NCI-H1436 (cell line): ENCODE data around the gene SLFN5.
"Not testable (repeated sequence)": the region's sequence is repeated elsewhere in the genome, so short reads cannot be mapped to it uniquely, and the experiment has no call there.

Experiments used
- DNase-seq: peaks from one replicate; lab custom pipeline; 2025; lab: John Stamatoyannopoulos, UW

SLFN5 gene

DNA sequence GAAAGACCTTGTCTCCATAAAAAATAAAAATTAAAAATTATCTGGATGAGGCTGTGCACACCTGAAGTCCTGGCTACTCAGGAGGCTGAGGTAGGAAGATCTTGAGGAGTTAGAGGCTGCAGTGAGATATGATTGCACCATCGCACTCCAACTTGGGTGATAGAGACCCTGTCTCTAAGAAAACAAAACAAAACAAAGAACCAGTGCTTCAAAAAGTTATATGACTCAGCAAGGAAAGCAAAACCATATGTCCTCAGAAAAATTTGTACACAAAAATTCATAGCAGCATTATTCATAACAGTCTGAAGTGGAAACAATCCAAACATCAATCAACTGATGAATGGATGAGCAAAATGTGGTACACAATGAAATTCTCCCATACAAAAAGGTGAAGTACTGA lies 48.9 kb downstream of the SLFN5 start:
- no peak for DNase-seq

DNA sequence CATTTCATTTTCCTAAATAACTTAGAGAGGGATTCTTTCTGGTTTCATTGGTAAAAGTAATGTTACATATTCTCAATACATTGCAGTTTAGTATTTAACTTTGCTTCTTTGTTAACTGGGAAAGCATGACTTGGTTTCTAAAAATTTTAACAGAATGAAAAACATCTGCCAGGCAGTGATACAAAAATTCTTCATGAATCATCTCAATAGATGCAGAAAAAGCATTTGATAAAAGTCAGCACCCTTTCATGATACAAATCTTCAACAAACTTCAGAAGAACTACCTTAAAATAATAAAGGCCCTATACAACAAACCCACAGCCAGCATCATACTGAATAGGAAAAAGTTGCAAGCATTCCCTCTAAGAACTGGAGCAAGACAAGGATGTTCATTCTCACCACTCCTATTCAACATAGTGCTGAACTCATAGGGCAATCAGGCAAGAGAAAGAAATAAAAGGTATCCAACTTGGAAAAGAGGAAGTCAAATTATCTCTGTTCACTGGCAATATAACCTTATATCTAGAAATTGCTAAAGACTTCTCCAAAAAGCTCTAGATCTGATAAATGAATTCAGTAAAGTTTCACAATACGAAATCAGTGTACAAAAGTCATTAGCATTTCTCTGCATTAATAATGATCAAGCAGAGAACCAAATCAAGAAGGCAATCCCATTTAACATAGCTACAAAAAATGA lies 50.4 kb downstream of the SLFN5 start:
- DNase-seq, result no peak

DNA sequence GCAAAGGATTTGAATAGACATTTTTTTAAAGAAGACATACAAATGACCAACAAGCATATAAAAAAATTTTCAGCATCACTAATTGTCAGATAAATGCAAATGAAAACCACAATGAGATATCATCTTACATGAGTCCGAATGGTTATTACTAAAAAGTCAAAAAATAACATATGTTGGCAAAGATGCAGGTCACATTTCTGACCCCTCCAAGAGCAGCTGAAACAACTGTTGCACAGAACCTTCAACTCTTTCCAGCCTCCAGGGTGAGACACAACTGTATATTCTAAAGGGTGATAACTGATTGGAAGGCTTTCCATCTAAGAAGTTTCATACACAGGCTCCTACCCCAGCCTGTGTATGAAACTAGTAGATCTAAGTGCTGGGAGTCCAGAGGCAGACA lies 51.9 kb downstream of the SLFN5 start:
- no peak for DNase-seq

DNA sequence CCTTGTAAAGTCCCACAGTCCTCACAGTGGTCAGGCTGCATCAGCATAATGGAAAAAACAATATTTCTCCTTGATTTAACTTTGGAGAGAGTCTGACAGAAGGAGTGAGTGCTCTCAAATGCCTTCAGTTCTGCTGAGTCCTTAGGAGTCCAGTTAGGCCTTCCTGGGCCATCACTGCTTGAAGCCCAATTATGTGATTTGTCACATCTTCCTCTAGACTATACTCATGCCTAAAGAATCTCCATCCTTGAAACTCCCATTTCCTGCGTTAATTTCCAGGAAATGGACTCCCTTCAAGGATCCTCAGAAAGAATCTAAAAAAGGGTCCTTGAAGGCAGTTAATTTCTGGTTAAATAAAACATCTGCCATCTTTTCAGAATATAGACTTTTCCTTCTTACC lies 52.8 kb downstream of the SLFN5 start:
- no peak for DNase-seq

DNA sequence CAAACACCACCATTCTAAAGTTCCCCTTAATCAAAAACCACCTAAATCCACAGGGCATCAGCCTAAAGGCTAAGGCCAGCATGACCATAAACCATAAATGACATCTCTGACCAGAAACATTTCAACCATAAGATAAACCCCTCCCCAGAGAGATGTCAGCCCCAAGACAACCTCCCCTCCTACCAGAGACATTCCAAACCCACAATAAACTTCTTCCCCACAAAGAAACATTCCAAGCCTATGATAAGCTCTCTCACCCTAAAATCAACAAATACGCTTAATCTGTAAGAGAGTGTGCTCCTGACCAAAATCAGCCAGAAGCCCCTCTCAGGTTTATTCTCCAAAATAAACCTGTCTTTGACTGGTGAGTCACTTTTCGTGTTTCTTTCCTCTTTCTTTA lies 54.8 kb downstream of the SLFN5 start:
- no peak for DNase-seq

DNA sequence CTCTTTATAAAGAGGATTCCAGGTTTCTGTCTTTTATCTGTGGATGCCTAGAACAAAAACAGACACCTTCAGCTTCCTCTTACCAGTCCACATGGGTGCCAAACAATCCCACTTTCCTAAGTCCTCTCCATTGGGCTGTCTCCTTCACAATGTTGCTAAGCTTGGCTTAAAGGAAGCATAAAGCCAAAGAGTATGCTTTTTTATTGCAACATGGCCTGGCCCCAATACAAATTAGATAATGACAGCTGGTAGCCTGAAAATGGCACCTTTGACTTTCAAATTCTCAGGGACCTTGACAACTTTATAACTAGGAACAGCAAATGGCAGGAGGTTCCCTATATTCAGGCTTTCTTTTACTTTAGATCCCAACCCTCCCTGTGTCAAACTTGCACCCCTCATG lies 55.8 kb downstream of the SLFN5 start:
- DNase-seq, result no peak

DNA sequence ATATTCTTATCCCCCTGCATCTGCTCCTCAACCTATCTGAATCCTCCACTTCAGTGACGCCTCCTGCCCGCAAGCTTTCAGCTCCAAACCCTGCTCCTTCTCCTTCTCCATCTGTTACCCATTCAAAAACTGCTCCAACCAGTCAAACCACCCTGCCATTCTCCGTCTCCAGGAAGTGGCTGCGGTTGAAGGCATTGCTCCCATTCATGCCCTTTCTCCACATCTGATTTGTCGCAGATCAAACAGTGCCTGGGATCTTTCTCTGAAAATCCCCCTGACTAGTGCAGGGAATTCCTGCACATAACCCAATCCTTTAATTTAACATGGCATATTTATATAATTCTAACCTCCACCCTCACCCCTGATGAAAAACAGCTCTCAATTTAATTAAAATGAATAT lies 56.3 kb downstream of the SLFN5 start:
- DNase-seq, result no peak

DNA sequence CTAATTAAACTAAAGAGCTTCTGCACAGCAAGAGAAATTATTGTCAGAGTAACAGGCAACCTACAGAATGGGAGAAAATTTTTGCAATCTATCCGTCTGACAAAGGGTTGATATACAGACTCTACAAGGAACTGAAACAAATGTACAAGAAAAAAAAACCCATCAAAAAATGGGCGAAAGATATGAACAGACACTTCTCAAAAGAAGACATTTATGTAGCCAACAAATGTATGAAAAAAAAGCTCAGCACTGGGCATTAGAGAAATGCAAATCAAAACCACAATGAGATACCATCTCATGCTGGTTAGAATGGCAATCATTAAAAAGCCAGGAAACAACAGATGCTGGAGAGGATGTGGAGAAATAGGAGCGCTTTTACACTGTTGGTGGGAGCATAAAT lies 66.5 kb downstream of the SLFN5 start:
- not testable (repeated sequence) for DNase-seq

DNA sequence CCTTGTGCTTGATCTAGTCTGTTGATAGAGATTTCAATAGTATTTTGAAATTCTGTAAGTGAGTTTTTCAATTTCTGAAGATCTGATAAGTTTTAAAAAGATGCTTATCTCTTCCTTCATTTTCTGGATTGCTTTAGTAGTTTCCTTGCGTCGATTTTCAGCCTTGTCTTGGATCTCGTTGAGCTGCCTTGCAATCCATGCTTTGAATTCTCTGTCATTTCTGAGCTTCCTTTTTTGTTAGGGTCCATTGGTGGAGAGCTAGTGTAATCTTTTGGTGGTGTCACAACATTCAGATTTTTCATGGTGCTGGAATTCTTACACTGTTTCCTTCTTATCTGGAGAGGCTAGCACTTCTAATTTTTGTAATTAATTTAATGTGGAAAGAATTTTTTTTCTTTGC lies 69.5 kb downstream of the SLFN5 start:
- DNase-seq, result no peak

DNA sequence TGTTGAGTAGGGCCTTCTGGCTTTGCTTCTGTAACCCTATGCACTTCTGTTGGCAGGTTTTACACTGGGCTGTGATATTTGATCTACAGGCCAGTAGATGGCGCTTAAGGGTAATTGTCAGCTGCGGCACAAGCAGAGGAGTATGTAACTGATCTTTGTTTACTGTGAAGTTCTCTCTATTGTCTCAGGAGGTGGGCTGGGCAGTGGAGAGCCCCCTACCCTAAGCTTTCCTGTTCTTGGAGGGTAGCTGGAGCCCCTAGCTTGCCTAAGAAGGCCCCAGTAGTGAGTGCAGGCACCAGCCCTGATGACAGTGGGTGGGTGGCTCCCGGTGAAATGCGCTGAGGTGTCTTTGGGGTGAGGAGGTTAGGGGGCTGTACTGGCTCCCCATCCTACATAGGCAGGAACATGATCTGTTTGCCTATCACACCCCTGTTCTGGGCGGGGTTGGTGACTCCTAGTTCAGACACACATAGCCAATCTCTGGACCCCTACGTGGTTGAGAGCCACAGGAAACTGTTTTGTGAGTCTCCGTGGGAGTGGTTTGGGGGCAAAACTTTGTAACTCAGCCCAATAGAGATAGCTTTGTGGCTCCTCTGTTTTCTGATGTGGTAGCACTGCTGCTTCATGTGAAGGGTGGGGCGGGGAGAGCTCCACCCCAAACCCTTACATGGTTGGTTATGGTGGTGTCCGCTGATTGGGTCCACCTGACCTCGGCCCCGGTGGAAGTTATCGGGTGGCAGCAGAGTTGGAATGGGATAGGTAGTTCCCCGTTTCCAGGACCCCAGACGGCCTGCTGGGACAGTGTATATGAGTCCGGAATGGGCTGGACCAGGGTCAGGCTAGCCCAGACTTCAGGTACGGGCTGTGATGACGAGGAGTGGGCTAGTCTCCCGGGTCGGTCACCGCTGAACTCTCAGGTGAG lies 70.2 kb downstream of the SLFN5 start:
- peak; percentile 35 for DNase-seq

DNA sequence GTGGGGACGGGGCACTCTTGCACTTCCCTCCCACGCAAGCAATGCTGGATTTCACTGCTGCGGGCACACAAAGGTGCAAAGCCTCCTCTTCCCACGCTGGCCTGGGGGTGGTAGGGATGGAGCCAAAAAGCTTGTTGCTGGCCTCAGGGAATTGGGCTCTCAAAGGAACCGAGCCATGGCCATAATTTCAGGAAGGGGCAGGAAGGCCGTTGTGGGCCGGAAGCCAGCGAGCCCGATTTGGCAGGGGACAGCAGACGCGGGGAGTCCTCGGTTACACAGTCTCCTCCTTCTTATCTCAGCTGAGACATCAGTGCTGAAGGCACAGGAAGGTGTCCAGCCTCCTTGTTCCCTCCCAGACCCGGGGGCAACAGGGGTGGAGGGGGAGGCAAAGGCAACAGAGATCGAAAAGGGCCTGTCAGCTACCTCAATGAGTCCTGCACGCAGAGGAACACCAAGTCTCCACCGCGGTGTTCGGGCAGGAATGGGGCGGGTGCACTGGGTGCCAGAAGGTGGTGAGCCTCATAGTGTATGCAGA lies 71.1 kb downstream of the SLFN5 start:
- no peak for DNase-seq

DNA sequence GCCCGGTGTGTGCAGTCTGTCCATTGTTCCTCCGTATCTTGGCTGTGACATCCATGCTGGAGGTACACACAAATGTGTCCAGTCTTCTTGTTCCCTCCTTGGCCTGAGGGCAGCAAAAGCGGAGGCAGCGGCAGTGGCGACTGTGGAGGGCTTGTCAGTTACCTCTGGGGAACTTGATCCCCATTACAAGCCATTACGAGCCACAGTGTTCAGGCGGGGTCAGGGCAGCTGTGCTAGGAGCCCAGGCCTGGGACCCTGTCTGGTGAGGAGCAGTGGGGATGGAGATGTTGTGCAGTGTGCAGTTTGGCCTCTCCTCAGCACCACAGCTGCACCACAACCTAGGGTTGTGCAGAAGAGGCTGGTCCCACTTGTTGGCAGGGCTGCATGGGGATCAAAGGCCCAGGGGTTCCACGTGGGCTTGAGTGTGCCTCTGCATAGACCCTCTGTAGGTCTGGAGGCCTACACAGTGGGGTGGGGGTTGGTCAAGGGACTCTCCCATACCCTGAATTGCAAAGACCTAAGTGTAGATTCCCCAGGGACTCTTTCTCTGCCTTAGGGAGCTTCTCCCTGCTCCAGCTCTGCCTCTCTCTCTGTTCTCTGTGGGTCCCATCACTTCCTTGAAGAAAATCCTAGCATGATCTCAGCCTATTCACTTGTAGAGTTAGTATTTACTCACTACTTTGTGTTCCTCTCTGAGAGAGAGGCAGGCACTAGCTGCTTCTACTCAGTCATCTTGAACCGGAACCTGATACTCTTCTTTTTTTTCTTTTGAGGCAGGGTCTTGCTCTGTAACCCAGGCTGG lies 71.7 kb downstream of the SLFN5 start:
- DNase-seq, result no peak

DNA sequence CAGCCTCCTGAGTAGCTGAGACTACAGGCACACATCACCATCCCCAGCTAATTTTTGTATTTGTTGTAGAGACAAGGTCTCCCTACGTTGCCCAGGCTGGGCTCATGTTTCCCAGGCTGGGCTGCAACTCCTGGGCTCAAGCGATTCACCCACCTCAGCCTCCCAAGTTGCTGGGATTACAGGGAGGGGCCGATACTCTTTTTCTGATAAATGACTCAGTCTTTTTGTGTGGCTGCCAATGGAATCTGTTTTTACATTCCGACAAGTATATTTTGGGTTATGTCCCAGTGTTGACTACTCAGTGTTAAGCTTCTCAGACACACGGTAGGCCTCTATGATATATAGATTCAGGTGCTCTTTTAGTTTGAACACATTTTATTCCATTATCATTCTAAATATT lies 72.4 kb downstream of the SLFN5 start:
- no peak for DNase-seq

DNA sequence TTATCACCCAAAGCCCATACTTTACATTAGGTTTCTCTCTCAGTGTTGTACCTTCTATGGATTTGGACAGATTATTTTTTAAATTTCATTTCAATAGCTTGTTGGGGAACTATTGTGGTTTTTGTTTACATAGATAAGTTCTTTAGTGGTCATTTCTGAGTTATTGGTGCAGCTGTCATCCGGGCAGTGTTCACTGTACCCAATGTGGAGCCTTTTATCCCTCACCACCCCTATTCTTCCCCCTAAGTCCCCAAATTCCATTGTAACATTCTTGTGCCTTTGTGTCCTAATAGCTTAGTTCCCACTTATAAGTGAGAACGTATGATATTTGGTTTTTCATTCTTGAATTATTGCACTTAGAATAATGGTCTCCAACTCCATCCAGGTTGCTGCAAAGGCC lies 73.1 kb downstream of the SLFN5 start:
- DNase-seq, result no peak

DNA sequence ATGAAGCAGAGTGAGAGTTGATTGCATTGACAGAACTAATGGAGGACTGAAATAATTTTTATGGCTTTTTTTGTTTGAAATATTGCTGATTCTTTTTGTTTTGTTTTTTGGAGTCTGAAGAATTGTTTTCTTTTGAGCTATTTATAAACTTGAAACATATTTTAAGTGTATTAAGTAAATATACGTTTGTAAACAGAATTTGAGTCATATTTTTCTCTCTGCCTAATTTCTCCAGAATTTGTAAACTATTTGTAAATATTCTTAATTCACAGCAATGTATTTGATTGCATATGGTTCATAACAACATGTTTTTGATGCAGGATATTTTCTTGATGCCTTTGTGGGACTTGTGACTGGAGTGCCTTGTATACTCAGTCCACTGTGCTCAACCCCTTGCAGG lies 79.9 kb downstream of the SLFN5 start:
- no peak for DNase-seq
